ENCODE data around the gene KRTAP4-4. TPM values are rescaled to one million over a fixed set of nuclear protein-coding genes. Genes with fewer than 3 reads are reported as not detected.

KRTAP4-4 gene
- total and polyA plus RNA-seq, 9 of the 15 experiments (the other 6 are each of a cell fraction or from before 2014, with no cell fraction given), result not detected

GRCh38 chr17:41145261-41145660, 15.3 kb downstream of the KRTAP4-4 start:
- H4K20me1 ChIP-seq (replicated peaks; ENCODE audit: control insufficient read depth, insufficient read depth, low read length), result no peaks in the 10 kb centered on the region
- H3K4me1 ChIP-seq (replicated peaks in 1 of 2; ENCODE audit: control insufficient read depth in 2 of 2, insufficient read depth in 2 of 2, low read length in 2 of 2), result no peaks in the 10 kb centered on the region
- H2AFZ ChIP-seq (ENCODE audit: low read depth, low read length), result no peak overlapping the region
- no peak for FAIRE-seq
- H3K27me3 ChIP-seq (ENCODE audit: control insufficient read depth in 2 of 2, insufficient read depth in 2 of 2, low read length in 2 of 2), result no peaks in the 10 kb centered on the region
- ChIA-PET CTCF (ENCODE audit: low intra/inter-chr PET ratio) (no interaction called here), POLR2A (no interaction called here)
- TF ChIP-seq HNRNPL (IDR thresholded peaks at IDR 0.05; ENCODE audit: low read depth, low read length), result no peak
- TF ChIP-seq E2F1 (CRISPR knock-in tag; IDR thresholded peaks at IDR 0.05), result no peak
- TF ChIP-seq MAFF (IDR thresholded peaks at IDR 0.05; ENCODE audit: low read length), result no peak
- TF ChIP-seq TEAD1 (CRISPR knock-in tag; IDR thresholded peaks at IDR 0.05), result no peak
- TF ChIP-seq AFF1 (IDR thresholded peaks at IDR 0.05; ENCODE audit: low read depth in 1 of 2, partially characterized antibody in 2 of 2), result no peak
- no peak for TF ChIP-seq SRSF3 (IDR thresholded peaks at IDR 0.05; ENCODE audit: insufficient read depth, low read length)
- TF ChIP-seq TCF7L2 (IDR thresholded peaks at IDR 0.05; ENCODE audit: low read depth, low read length), result no peak
- TF ChIP-seq HNRNPUL1 (IDR thresholded peaks at IDR 0.05; ENCODE audit: low read length), result no peak
- no peaks in the 10 kb centered on the region for H3K9me3 ChIP-seq (replicated peaks; ENCODE audit: control insufficient read depth, insufficient read depth, low read depth, low read length)
- 0% methylated on average over 2 of the region's 2 CpGs for WGBS (ENCODE audit: insufficient coverage, low coverage, missing lambda C conversion rate)
- in situ Hi-C loops (cut with MboI), result no loop called here
- BruUV-seq (replicated peaks), result no TSS peak
- H3K79me2 ChIP-seq (ENCODE audit: control insufficient read depth, insufficient read depth, low read length), result no peaks in the 10 kb centered on the region
- ATAC-seq, result no peak
- intact Hi-C loops (cut with micrococcal nuclease), result no loop called here
- H3K27ac ChIP-seq (ENCODE audit: extremely low read depth, low read depth, low read length), result no peak overlapping the region
- H3K9ac ChIP-seq (ENCODE audit: insufficient read depth in 1 of 2, low read depth in 2 of 2, low read length in 2 of 2), result no peak overlapping the region
- no peak for DNase-seq (ENCODE audit: extremely low read depth in 1 of 4, low spot score in 3 of 4)
- no peak overlapping the region for H3K4me2 ChIP-seq (ENCODE audit: insufficient read depth, low read length)
- no peak overlapping the region for H3K4me3 ChIP-seq
- H3K36me3 ChIP-seq (ENCODE audit: control insufficient read depth, insufficient read depth, low read length), result no peaks in the 10 kb centered on the region
- H3K9me1 ChIP-seq (ENCODE audit: control insufficient read depth, insufficient read depth, low read length), result no peaks in the 10 kb centered on the region

All from K562 (cell line).